Measurements from ENCODE around the gene TEKTIP1. TPM values are rescaled to one million over a fixed set of nuclear protein-coding genes. Genes with fewer than 3 reads are reported as not detected.

TEKTIP1 gene
- not detected in 2 replicates for total RNA-seq

GRCh38 chr19:3538965-3539755 is at the start of gene TEKTIP1:
TSS of gene TEKTIP1 (plus strand) at chr19:3539174. CDS start at chr19:3539178, 4 bp downstream.
- DNase-seq (ENCODE audit: low read depth, low spot score), result no peak

- DNase-seq (ENCODE audit: low read depth, low spot score), result no peak
These were observed 47.4 kb upstream of the TEKTIP1 start for GRCh38 chr19:3491396-3492119.

- no peak for DNase-seq (ENCODE audit: low read depth, low spot score)
These were observed 46.7 kb upstream of the TEKTIP1 start for GRCh38 chr19:3492131-3492839.

- DNase-seq (ENCODE audit: low read depth, low spot score), result no peak
These were observed 46.1 kb upstream of the TEKTIP1 start for GRCh38 chr19:3492919-3493318.

GRCh38 chr19:3493651-3494050 is 45.3 kb upstream of the TEKTIP1 start:
- DNase-seq (ENCODE audit: low read depth, low spot score), result no peak

GRCh38 chr19:3494051-3494450 is 44.9 kb upstream of the TEKTIP1 start:
- no peak for DNase-seq (ENCODE audit: low read depth, low spot score)

- no peak for DNase-seq (ENCODE audit: low read depth, low spot score)
These were observed 44.4 kb upstream of the TEKTIP1 start for GRCh38 chr19:3494559-3494958.

GRCh38 chr19:3496392-3497273 is 42.3 kb upstream of the TEKTIP1 start:
- DNase-seq (ENCODE audit: low read depth, low spot score), result no peak

- DNase-seq (ENCODE audit: low read depth, low spot score), result no peak
These were observed 41.0 kb upstream of the TEKTIP1 start for GRCh38 chr19:3497757-3498520.

- no peak for DNase-seq (ENCODE audit: low read depth, low spot score)
These were observed 39.1 kb upstream of the TEKTIP1 start for GRCh38 chr19:3499738-3500428.

- peak; percentile 88 for DNase-seq (ENCODE audit: low read depth, low spot score)
These were observed 38.4 kb upstream of the TEKTIP1 start, which contains the start of gene DOHH for GRCh38 chr19:3500429-3501101. TSS of gene DOHH (minus strand) at chr19:3500674. CDS start at chr19:3496814, 3,860 bp downstream.

- no peak for DNase-seq (ENCODE audit: low read depth, low spot score)
These were observed 37.2 kb upstream of the TEKTIP1 start for GRCh38 chr19:3501780-3502179.

- DNase-seq (ENCODE audit: low read depth, low spot score), result no peak
These were observed 35.9 kb upstream of the TEKTIP1 start for GRCh38 chr19:3503036-3503572.

- DNase-seq (ENCODE audit: low read depth, low spot score), result no peak
These were observed 34.2 kb upstream of the TEKTIP1 start for GRCh38 chr19:3504735-3505134.

- peak; percentile 90 for DNase-seq (ENCODE audit: low read depth, low spot score)
These were observed 33.2 kb upstream of the TEKTIP1 start, which contains the start of gene FZR1 for GRCh38 chr19:3505598-3506383. TSS of gene FZR1 (plus strand) at chr19:3506311. CDS start at chr19:3522990, 16,679 bp downstream.

GRCh38 chr19:3506384-3507340 is 32.3 kb upstream of the TEKTIP1 start:
- DNase-seq (ENCODE audit: low read depth, low spot score), result no peak

All from pulmonary artery endothelial cell (primary cell).